Esophagus muscularis mucosa (tissue), 4 donors: ENCODE measurements around the gene HBZ.

Experiments used
- EP300 ChIP-seq: sonication (generic); formaldehyde crosslinking; IDR thresholded peaks from one replicate; pipeline ENCODE4 v1.6.1; 2017; ENCODE audit warnings: antibody characterized with exemption
- POLR2A ChIP-seq: fragments of 450-650 bp; IDR thresholded peaks from one replicate; pipeline ENCODE4 v1.6.1; 2017; ENCODE audit warnings: antibody characterized with exemption, moderate library complexity, mild to moderate bottlenecking, low read depth
- POLR2AphosphoS5 ChIP-seq, 2 donors: sonication (generic); formaldehyde crosslinking; IDR thresholded peaks; one replicate each; pipeline ENCODE4 v1.6.1; 2017; ENCODE audit warnings: antibody characterized with exemption in 2 of 2
- TF ChIP-seq, protein P1 (sequence below), 3 experiments: fragments of 200-600 bp in 2 of 3; fragments of 450-650 bp in 1 of 3; sonication (generic) in 2 of 3; IDR thresholded peaks; one replicate each; pipeline ENCODE4 v1.5.1; 2017 to 2019; ENCODE audit warnings: antibody characterized with exemption in 3 of 3, mild to moderate bottlenecking in 2 of 3, moderate library complexity in 1 of 3

DNA sequence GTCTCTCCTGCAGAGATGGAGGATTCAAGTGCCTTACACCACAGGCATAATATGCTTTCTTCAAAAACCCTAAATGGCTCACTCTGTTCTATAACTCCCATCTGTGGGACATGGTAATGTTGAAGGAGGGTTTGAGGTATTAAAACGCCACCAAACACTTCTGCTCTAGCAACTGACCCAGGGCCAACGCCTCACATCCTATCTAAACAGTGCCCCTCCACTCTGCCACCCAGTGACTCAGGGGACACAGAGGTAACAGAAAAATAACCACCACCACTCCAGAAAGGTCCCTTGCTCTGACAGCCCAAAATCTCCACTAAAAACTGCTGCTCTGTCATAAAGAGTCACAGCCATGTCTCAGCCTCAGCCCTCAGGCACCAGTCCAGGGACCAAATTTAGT, 31.7 kb upstream of the HBZ start:
- TF ChIP-seq, protein P1, sequence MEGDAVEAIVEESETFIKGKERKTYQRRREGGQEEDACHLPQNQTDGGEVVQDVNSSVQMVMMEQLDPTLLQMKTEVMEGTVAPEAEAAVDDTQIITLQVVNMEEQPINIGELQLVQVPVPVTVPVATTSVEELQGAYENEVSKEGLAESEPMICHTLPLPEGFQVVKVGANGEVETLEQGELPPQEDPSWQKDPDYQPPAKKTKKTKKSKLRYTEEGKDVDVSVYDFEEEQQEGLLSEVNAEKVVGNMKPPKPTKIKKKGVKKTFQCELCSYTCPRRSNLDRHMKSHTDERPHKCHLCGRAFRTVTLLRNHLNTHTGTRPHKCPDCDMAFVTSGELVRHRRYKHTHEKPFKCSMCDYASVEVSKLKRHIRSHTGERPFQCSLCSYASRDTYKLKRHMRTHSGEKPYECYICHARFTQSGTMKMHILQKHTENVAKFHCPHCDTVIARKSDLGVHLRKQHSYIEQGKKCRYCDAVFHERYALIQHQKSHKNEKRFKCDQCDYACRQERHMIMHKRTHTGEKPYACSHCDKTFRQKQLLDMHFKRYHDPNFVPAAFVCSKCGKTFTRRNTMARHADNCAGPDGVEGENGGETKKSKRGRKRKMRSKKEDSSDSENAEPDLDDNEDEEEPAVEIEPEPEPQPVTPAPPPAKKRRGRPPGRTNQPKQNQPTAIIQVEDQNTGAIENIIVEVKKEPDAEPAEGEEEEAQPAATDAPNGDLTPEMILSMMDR (IDR thresholded peaks at IDR 0.05) = no peak
- TF ChIP-seq POLR2AphosphoS5 (IDR thresholded peaks at IDR 0.05) (no peak), EP300 (no peak), POLR2A (no peak)
